ENCODE measurements around the gene CSH1. TPM values are rescaled to one million over a fixed set of nuclear protein-coding genes. Genes with fewer than 3 reads are reported as not detected.
"Not testable (repeated sequence)": the region's sequence is repeated elsewhere in the genome, so short reads cannot be mapped to it uniquely, and the experiment has no call there.

The CSH1 gene
- total and polyA plus RNA-seq, 11 donors, result not detected

DNA sequence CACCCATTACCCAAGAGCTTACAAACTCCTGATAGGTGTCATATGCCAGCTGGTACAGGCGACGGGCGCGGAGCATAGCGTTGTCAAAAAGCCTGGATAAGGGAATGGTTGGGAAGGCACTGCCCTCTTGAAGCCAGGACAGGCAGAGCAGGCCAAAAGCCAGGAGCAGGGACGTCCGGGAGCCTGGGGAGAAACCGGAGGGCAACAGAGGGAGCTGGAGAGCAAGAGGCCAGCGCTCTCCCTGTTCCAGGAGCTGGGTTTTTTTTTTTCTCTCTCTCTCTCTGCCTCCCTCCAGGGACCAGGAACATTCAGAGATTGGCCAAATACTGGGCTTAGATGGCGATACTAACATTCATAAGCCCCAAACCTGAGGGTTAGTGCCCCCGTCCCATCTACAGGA, 15.0 kb downstream of the CSH1 start:
- H3K4me3 ChIP-seq; H3K27ac ChIP-seq; H3K27me3 ChIP-seq; intact Hi-C loops (cut with DNase I); H3K4me1 ChIP-seq; H3K9me3 ChIP-seq; H3K36me3 ChIP-seq: not testable (repeated sequence)
- peak; percentile 37 to 76 (median 58) for ATAC-seq
- peak in 3 of 5 donors; percentile 26 to 52 (median 39) for DNase-seq
- TF ChIP-seq, protein P1, sequence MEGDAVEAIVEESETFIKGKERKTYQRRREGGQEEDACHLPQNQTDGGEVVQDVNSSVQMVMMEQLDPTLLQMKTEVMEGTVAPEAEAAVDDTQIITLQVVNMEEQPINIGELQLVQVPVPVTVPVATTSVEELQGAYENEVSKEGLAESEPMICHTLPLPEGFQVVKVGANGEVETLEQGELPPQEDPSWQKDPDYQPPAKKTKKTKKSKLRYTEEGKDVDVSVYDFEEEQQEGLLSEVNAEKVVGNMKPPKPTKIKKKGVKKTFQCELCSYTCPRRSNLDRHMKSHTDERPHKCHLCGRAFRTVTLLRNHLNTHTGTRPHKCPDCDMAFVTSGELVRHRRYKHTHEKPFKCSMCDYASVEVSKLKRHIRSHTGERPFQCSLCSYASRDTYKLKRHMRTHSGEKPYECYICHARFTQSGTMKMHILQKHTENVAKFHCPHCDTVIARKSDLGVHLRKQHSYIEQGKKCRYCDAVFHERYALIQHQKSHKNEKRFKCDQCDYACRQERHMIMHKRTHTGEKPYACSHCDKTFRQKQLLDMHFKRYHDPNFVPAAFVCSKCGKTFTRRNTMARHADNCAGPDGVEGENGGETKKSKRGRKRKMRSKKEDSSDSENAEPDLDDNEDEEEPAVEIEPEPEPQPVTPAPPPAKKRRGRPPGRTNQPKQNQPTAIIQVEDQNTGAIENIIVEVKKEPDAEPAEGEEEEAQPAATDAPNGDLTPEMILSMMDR (IDR thresholded peaks at IDR 0.05), result peak in 5 of 12 donors; percentile 10 to 26 (median 22)
- 44 to 51% (median 49%) methylated on average over 9 to 11 of the region's 11 CpGs for WGBS, 4 donors

DNA sequence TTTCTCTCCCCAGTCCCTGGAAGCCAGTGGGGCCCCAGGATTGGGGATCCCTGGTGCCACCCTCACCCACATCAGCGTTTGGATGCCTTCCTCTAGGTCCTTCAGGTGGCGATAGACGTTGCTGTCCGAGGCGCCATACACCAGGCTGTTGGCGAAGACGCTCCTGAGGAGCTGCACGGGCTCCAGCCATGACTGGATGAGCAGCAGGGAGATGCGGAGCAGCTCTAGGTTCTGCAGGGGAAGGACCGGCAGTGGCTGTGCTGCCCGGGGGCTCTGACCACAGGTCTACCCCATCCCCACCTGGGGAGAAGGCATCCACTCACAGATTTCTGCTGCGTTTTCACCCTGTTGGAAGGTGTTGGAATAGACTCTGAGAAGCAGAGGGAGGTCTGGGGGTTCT, 15.7 kb downstream of the CSH1 start:
- TF ChIP-seq, protein P1 (IDR thresholded peaks at IDR 0.05), result no peak
- no peak for TF ChIP-seq POLR2A (IDR thresholded peaks at IDR 0.05)
- no peaks in the 10 kb centered on the region for H3K27me3 ChIP-seq
- 73 to 81% (median 78%) methylated on average over 8 to 12 of the region's 12 CpGs for WGBS, 4 donors
- H3K9me3 ChIP-seq, result no peaks in the 10 kb centered on the region
- H3K36me3 ChIP-seq, result no peaks in the 10 kb centered on the region
- DNase-seq (no peak), ATAC-seq (no peak)
- intact Hi-C loops (cut with DNase I), result no loop called here
- H3K4me3 ChIP-seq, result no peak overlapping the region
- H3K4me1 ChIP-seq, result no peaks in the 10 kb centered on the region
- H3K27ac ChIP-seq, result no peak overlapping the region

DNA sequence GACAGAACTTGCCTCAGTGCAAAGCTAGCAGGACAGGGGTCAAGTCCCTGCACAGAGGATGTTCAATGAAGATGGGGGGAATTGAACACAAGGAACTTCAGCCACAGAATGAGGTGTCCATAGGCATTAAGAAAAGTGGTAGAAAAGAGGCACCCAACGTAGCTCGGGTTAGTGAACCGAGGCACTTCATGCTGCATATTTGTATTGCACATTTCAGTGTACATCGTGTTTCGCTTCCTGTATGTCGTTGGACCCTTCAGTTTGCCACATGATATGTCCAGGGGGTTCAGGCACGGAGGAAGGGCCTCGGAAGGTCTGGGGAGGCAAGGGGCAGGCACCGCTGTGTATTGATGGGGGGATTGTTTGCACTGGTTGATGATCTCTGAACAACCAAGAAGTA, 18.0 kb downstream of the CSH1 start:
- intact Hi-C loops (cut with DNase I); H3K4me3 ChIP-seq; H3K4me1 ChIP-seq; H3K27me3 ChIP-seq; H3K27ac ChIP-seq; H3K36me3 ChIP-seq; H3K9me3 ChIP-seq; DNase-seq; ATAC-seq: not testable (repeated sequence)
- 88 to 91% (median 90%) methylated on average over 9 of the region's 9 CpGs for WGBS, 4 donors

DNA sequence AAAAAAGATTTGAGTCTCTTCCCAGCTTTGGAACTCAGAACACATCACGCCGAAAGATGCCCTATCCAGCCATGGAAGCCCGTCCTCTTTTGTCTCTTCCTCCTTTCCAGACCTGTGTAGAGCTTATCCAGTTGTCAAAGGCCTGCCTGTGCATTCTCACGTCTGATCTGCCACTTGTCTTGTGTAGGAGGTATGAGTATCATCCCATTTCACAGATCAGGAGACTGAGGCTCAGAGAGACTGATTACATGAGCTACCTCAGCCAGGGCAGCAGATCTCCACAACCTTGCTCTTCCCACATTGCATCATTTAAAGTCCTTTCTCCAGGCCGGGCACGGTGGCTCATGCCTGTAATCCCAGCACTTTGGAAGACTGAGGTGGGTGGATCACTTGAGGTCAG, 21.7 kb downstream of the CSH1 start:
- 73 to 88% (median 80%) methylated on average over 5 to 6 of the region's 6 CpGs for WGBS, 4 donors
- ATAC-seq; intact Hi-C loops (cut with DNase I); H3K4me1 ChIP-seq; H3K27ac ChIP-seq; H3K4me3 ChIP-seq; H3K36me3 ChIP-seq; DNase-seq; H3K9me3 ChIP-seq; H3K27me3 ChIP-seq: not testable (repeated sequence)

DNA sequence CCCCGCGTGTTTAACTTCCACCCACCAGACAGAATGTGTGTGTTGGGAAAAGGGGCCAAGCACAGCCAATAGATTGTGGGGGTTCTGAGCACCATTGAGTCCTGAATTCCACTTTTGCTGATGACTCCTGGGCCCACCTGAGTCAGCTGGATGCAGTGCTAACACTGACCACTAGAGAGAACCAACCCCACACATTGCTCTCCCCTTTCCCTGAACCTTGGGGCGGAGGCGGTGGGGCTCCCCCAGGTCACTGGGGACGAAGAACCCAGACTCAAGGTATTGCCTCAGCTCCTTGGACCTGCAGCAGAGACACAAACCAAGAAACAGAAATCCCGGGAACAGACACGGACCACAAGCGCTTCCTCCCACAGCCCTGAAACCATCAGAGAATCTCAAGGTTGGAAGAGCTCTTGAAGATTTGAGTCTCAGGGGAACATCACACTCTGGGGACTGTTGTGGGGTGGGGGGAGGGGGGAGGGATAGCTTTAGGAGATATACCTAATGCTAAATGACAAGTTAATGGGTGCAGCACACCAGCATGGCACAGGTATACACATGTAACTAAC, 22.2 kb downstream of the CSH1 start:
- H3K27me3 ChIP-seq; H3K9me3 ChIP-seq; DNase-seq; H3K4me1 ChIP-seq; H3K27ac ChIP-seq; H3K36me3 ChIP-seq; ATAC-seq; intact Hi-C loops (cut with DNase I); H3K4me3 ChIP-seq: not testable (repeated sequence)
- 67 to 80% (median 71%) methylated on average over 5 to 6 of the region's 8 CpGs for WGBS, 4 donors

DNA sequence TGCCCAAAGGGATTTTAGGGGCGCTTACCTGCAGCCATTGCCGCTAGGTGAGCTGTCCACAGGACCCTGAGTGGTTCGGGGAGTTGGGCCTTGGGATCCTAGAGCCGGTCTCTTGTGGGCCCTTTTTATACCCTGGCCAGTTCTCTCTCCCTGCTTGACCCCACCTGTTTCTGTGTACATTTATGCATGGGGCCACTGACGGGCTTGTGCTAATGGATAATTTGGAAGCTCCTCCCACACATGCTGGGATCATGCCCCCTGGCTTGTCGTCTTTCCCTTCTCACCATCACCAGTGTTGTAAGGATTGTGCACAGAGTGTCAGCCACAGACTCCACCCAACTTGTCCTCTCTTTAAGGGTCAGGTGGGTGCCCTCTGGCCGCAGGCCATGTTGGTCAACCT, 22.8 kb downstream of the CSH1 start, which contains the start of gene CSH2:
CSH2 (minus strand) TSS at position 101 of the 400 bp plus-strand sequence; CDS start at position 38, 63 bp downstream.
- H3K4me3 ChIP-seq; DNase-seq; H3K27ac ChIP-seq; H3K27me3 ChIP-seq; intact Hi-C loops (cut with DNase I); H3K4me1 ChIP-seq; ATAC-seq; H3K9me3 ChIP-seq; H3K36me3 ChIP-seq: not testable (repeated sequence)
- 86% methylated on average over 7 of the region's 7 CpGs; no CpG with 5 or more reads in 2 of the 4 donors for WGBS, 4 donors

DNA sequence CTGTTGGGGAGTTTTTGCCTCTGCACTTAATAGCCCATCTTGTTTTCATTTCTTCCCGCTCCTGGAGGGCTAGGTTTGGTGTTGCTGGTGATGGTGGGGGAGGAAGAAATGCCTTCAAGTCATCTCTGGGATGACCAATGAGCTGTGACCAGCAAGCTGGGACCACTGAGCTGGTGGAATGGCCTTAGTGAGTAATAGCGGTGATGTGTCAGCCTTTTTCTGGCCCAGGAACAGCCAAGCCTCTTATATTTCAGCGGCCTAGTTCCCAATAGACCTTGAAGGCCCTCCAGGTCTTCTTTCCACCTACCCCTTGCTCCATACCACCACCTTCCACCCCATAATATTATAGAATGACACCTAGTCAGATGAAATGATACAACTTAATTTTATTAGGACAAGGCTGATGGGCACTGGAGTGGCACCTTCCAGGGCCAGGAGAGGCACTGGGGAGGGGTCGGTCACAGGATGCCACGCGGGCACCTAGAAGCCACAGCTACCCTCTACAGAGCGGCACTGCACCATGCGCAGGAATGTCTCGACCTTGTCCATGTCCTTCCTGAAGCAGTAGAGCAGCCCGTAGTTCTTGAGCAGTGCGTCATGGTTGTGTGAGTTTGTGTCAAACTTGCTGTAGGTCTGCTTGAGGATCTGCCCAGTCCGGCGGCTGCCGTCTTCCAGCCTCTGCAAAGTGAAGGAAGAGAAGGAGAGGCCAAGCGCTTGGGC, 24.6 kb downstream of the CSH1 start:
- H3K27ac ChIP-seq; H3K27me3 ChIP-seq; H3K4me1 ChIP-seq; H3K4me3 ChIP-seq; DNase-seq; intact Hi-C loops (cut with DNase I); H3K36me3 ChIP-seq; ATAC-seq; H3K9me3 ChIP-seq: not testable (repeated sequence)
- 91 to 93% (median 93%) methylated on average over 12 of the region's 15 CpGs for WGBS, 4 donors

DNA sequence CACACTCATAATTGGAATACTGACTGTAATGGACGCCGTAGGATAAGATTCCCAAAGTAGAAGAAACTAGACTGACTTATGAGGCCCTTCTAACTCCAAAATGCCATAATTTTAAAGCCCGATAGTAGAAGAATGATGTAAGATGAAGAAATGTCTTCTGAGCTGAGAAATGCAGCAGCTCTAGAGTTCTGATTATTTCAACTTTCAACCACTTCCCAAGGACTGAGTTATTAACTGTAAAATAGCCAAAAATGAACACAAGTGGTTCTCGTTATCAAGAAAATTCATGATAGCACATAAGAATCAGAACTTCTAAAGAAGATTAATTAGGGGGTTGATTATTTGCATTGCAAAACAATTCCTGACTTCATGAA, 26.1 kb downstream of the CSH1 start:
- H3K27ac ChIP-seq; intact Hi-C loops (cut with DNase I); H3K4me1 ChIP-seq; H3K9me3 ChIP-seq; DNase-seq; ATAC-seq; H3K27me3 ChIP-seq; H3K4me3 ChIP-seq; H3K36me3 ChIP-seq: not testable (repeated sequence)
- WGBS, 4 donors, result 87 to 93% (median 90%) methylated on average over 4 of the region's 4 CpGs
